GM04504 (cell line): Measurements from ENCODE around the gene CHD1L.
A peak's percentile ranks its signal among the peaks of the same experiment; 100 is the strongest.
"Not testable (repeated sequence)": the region's sequence is repeated elsewhere in the genome, so short reads cannot be mapped to it uniquely, and the experiment has no call there.

ENCODE experiments used
- DNase-seq: peaks from one replicate; pipeline ENCODE4 v3.0.0-alpha.2; 2012; ENCODE audit warnings: low read depth

Gene CHD1L

DNA sequence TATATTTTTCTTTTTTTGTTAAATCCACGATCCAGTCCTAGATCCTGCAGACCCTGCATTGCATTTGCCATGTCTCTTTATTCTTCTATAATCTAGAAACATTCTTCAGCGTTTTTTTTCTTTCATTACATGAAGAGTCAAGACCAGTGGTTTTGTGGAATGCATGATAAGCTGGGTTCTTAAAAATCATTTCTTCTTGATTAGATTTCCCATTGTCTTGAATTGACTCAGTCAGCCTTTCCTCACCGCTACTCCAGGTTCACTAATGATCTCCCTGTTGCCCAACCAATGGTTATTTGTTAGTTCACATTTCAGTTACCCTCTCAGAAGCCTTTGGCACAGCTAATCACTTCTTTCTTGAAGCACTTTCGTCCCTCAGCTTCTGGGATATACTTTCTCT, 25.2 kb downstream of the CHD1L start:
- no peak for DNase-seq

GRCh38 chr1:147270721-147271120, 28.2 kb downstream of the CHD1L start:
- DNase-seq = no peak

DNA sequence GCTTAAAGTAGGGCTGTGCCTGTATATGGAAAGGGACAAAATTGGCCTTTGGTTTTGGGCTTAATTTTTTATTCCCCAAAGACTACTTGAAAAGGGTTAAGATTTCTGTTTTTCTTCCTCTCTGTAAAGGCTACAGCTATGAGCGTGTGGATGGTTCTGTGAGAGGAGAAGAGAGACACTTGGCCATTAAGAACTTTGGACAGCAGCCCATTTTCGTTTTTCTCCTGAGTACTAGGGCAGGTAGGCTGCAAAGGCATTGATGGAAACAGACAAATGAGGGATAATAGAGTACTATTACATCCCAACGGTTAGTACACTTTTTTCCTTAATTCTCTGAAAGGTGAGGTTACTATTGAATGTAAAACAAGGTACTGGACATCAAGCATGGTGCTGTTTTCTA, 29.6 kb downstream of the CHD1L start:
- DNase-seq = no peak

DNA sequence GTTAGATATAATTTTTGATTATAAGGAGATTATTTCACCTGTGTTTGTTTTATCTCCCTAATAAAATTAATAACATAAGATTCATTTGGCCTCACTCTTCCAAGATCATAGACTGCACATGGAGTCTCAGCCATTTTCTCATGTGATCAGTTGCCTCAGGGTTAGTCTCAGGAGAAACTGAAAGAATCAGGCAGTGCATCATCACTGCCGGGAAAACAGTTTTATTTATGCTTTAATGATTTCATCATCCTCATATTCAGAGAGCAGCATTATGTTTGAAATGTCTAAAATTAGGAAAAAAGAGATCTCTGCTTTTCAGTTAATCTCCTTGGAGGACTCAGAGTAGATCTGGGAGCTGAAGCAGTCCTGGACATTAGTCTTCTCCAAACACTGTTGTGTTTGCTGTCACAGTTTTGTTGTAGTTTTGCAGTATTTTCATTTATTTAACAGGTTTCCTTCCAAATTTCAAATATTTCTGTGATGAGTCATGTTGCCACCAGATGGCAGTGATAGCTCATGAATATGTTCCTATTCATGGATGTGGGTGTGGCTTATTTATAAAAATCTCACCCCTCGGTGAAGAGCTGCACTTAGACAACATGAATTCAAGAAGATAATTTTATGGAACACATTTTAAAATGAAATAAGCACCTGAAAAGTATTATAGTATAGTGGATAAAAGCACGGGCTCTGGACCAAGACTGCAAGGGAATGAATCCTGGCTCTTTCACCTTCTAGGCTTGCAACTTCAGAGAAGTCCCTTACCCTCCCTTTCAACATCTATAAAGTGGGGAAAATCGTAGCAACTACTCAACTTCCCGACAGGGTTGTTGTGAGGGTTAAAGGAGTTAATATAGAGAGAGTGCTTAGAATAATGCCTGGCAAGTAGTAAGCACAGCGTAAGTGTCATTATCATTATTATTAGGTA, 31.2 kb downstream of the CHD1L start:
- peak; percentile 66 for DNase-seq

- no peak for DNase-seq
Observed at GRCh38 chr1:147281950-147282349, 39.5 kb downstream of the CHD1L start.

GRCh38 chr1:147283011-147283410, 40.5 kb downstream of the CHD1L start:
- no peak for DNase-seq

DNA sequence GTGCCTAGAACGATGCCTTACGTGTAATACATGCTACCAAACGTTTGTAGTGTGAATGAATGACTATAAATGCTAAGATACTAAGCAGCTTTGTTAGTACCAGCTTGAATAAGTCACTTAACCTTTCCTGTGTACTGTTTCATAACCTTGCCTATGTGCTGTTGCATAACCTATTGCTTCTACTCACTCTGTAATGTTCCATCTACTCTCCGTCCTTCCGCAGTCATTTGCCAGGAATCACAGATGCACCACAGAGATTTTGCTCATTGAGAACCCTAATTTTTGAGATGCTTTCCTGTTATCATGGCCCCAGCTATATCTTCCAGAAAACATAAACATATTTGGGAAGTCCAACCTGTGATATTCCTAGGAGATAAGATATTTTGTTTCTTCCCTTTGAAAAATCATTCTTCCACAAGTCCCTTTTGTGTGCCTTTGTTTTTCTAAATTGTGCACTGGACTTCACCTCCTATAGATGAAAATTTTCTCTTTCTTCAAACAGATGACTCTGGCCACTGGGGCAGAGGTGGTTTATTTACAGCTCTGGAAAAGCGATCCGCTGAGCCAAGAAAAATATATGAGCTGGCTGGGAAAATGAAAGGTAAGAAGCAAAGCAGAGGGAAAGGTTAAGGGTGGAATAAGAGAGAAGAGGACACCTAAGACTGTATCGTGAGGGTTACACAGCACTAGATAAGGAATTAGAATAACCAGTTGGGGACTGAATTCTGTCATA, 44.8 kb downstream of the CHD1L start:
- DNase-seq = no peak

DNA sequence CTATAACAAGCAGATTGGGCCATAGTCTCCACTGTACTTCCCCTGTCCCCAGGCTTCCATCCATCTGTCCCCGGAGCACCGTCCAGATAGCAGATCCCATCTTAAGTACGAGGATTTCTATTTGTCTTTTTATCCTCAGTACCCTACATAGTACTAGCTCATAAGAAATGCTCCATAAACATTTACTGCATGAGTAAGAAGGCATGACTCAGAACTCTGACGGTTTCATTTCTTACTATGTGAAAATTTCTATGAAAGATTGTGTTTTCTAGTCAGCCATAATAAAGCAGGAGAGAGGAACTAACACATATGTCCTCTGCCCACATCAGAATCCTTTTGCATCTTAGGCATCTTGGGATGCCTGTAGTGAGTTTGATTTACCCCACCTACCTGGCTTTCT, 49.5 kb downstream of the CHD1L start:
- DNase-seq = peak; percentile 60

DNA sequence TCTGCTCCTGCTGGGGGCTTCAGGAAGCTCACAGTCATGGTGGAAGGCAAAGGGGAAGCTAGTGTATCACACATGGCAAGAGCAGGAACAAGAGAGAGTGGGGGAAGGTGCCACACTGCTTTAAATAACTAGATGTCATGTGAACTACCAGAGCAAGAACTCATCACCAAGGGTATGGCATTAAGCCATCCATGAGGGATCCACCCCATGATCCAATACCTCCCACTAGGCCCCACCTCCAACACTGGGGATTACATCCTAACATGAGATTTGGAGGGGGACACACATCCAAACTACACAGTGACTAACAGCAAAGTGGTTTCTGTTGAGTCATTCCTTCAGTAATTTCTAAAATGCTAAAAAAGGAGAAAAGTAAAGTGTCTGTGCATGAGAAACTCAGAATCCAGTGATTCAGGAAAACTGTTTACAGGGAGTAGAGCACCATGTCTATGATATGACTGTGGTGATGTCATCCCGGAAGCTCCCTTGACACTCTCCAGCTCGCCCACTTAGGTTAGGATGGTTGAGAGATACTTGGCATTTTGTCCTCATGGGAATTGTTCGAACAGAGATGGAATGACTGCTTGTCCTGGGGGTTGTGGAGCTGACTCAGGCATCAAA, 50.3 kb downstream of the CHD1L start:
- DNase-seq = peak; percentile 87

- DNase-seq = no peak
Observed at GRCh38 chr1:147297438-147297837, 55.0 kb downstream of the CHD1L start.

DNA sequence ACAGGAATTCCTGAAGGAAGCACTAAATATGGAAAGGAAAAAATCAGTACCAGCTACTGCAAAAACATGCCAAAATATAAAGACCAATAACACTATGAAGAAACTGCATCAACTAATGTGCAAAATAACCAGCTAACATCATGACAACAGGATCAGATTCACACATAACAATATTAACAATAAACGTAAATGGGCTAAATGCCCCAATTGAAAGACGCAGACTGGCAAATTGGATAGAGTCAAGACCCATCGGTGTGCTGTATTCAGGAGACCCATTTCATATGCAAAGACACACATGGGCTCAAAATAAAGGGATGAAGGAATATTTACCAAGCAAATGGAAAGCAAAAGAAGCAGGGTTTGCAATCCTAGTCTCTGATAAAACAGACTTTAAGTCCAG, 63.3 kb downstream of the CHD1L start:
- DNase-seq = not testable (repeated sequence)

DNA sequence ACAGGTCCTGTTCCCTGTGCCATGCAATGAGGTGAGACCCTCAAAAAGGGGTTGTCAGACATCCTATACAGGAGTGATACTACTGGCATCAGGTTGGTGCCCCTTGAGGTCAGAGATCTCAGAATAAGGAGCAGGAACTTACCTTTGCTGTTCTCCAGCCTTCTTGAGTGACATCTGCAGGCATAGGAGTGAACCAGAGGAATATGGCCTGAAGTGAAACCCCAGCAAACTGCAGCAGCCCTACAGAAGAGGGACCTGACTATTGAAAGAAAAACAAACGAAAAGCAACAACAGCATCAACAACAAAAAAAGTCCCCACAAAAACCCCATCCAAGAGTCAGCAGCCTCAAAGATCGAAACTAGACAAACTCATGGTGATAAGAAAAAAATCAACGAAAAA, 74.5 kb downstream of the CHD1L start:
- no peak for DNase-seq

DNA sequence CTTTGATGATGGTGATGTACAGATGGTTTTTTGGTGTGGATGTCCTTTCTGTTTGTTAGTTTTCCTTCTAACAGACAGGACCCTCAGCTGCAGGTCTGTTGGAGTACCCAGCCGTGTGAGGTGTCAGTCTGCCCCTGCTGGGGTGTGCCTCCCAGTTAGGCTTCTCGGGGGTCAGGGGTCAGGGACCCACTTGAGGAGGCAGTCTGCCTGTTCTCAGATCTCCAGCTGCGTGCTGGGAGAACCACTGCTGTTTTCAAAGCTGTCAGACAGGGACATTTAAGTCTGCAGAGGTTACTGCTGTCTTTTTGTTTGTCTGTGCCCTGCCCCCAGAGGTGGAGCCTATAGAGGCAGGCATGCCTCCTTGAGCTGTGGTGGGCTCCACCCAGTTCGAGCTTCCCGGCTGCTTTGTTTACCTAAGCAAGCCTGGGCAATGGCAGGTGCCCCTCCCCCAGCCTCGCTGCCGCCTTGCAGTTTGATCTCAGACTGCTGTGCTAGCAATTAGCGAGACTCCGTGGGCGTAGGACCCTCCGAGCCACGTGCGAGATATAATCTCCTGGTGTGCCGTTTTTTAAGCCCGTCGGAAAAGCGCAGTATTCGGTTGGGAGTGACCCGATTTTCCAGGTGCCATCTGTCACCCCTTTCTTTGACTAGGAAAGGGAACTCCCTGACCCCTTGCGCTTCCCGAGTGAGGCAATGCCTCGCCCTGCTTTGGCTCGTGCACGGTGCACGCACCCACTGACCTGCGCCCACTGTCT, 84.6 kb downstream of the CHD1L start:
- DNase-seq = not testable (repeated sequence)

- no peak for DNase-seq
Observed at GRCh38 chr1:147334292-147334691, 91.8 kb downstream of the CHD1L start.

DNA sequence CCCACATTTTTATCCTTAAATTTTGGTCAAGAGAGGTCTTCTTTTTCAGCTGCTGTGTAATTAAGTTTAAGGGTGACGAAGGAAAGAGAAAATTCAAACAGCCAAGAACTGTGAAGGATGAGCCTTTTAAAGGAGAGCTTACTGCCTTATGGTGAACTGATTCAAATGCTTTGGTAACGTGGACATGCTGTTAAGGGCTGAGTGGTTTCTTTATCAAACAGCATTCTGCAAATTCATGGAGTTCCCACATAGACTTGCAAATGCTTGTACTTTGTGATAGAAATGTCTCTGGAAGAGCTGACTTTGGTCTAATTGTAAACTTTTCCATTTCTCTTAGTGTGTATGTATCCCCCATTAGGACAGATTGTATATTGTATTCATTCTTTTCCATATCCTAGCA, 93.8 kb downstream of the CHD1L start:
- DNase-seq = no peak

GRCh38 chr1:147337040-147337630, 94.7 kb downstream of the CHD1L start:
- DNase-seq = no peak

DNA sequence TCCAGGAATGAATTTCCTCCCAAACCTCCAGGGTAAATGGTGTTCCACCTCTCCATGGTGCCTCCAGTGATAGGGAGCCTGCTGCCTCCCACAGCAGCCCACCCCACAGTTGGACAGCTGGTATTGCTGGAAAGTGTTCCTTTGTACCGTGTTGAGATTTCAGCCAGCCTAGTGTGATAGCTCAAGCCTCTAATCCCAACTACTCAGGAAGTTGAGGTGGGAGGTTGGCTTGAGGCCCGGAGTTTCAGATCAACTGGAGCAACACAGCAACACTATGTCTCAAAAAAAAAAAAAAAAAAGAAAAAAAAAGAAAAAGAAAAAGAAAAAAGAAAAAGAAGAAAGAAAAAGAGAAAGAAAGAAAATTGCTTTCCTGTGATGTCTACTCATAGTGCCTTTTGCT, 96.1 kb downstream of the CHD1L start:
- DNase-seq = no peak

GRCh38 chr1:147341246-147341645, 98.8 kb downstream of the CHD1L start:
- DNase-seq = no peak
